NCI-H2227 treated with DMSO at 0.1 percent for 48 hours (cell line): ENCODE data around the gene TXN.
"Not testable (repeated sequence)": the region's sequence is repeated elsewhere in the genome, so short reads cannot be mapped to it uniquely, and the experiment has no call there.

Source experiments
- DNase-seq: peaks from one replicate; lab custom pipeline; 2025; lab: John Stamatoyannopoulos, UW

The TXN gene

GRCh38 chr9:110208031-110208430, 48.3 kb downstream of the TXN start, which contains the start of gene C9orf152:
C9orf152 (minus strand) TSS chr9:110208159; CDS start chr9:110207579, 580 bp downstream.
- no peak for DNase-seq

- DNase-seq: no peak
These were observed 49.2 kb downstream of the TXN start for GRCh38 chr9:110207071-110207641.

GRCh38 chr9:110206389-110206788, 49.9 kb downstream of the TXN start:
- no peak for DNase-seq

- DNase-seq: not testable (repeated sequence)
These were observed 50.7 kb downstream of the TXN start for GRCh38 chr9:110205612-110206011.

- DNase-seq: no peak
These were observed 54.1 kb downstream of the TXN start for GRCh38 chr9:110202232-110202631.

GRCh38 chr9:110199643-110200042, 56.7 kb downstream of the TXN start:
- no peak for DNase-seq

- no peak for DNase-seq
These were observed 58.0 kb downstream of the TXN start for GRCh38 chr9:110198357-110198756.

- no peak for DNase-seq
These were observed 58.7 kb downstream of the TXN start for GRCh38 chr9:110197330-110198187.

- not testable (repeated sequence) for DNase-seq
These were observed 60.2 kb downstream of the TXN start for GRCh38 chr9:110196084-110196499.
